HCT116 (cell line): ENCODE measurements around the gene CDH4. TPM values are rescaled to one million over a fixed set of nuclear protein-coding genes. Genes with fewer than 3 reads are reported as not detected.

Experiments
- ATAC-seq: fragments of 200-7000 bp; cut with Tn5 transposase; 2 replicates; pipeline ENCODE4 v1.9.1; 2020; ENCODE audit warnings: mild to moderate bottlenecking, moderate library complexity
- BruUV-seq: library from RNA; stranded (reverse); fragments of 400-500 nt; replicated peaks from 2 replicates; lab custom pipeline; 2021; lab: Mats Ljungman, UMichigan
- CTCF ChIA-PET: fragments of 300-600 bp; sonication (Branson Sonifier 250); formaldehyde crosslinking; loops from one replicate; lab custom pipeline; 2021; ENCODE audit warnings: antibody characterized with exemption; lab: Charles Lee
- POLR2A ChIA-PET: fragments of 300-600, 350-600 bp; sonication (Branson Sonifier 250); formaldehyde crosslinking; loops from one replicate; lab custom pipeline; 2021; ENCODE audit warnings: antibody characterized with exemption; lab: Charles Lee
- RAD21 ChIA-PET, 2 experiments: fragments of 300-600 bp; sonication (Branson Sonifier 250); formaldehyde crosslinking; loops; one replicate each; lab custom pipeline; 2023; ENCODE audit warnings: low total read pairs in 2 of 2; ENCODE audit not compliant: uncharacterized antibody in 2 of 2, unreplicated experiment in 2 of 2, low non-redundant PET in 1 of 2; lab: Charles Lee
- DNase-seq: peaks from one replicate; pipeline ENCODE4 v3.0.0-alpha.2; 2010; ENCODE audit warnings: low read depth, low spot score
- H2AFZ ChIP-seq: fragments of 200-600 bp; shearing (Covaris generic), sonication (generic); 2 replicates; pipeline ENCODE4 v1.6.1; 2017; ENCODE audit warnings: low read depth, mixed run types, mixed read lengths, antibody characterized with exemption, low read length; ENCODE audit not compliant: poor library complexity, severe bottlenecking
- H3K27ac ChIP-seq: 2 replicates; pipeline ENCODE4 v1.5.1; 2012; ENCODE audit warnings: low read depth, low read length
- H3K27me3 ChIP-seq: fragments of 200-600 bp; sonication (generic); 2 replicates; pipeline ENCODE4 v1.6.1; 2016; ENCODE audit warnings: mixed run types, low read length, mixed read lengths; ENCODE audit not compliant: insufficient read depth
- H3K36me3 ChIP-seq, 2 experiments: fragments of 200-500 bp in 1 of 2; fragments of 200-600 bp in 1 of 2; sonication (Bioruptor generic) in 1 of 2; sonication (generic) in 1 of 2; 2 replicates each; pipeline versions ENCODE4 v1.5.1 to v1.6.1; 2014 to 2016; ENCODE audit warnings: low read length in 2 of 2, inconsistent platforms in 1 of 2, mixed read lengths in 1 of 2, mixed run types in 1 of 2; ENCODE audit not compliant: insufficient read depth in 2 of 2, control insufficient read depth in 1 of 2
- H3K4me1 ChIP-seq, 2 experiments: fragments of 200-600 bp in 1 of 2; sonication (generic) in 1 of 2; 2 replicates each; pipeline versions ENCODE4 v1.5.1 to v1.6.1; 2012 to 2017; ENCODE audit warnings: low read length in 2 of 2, inconsistent platforms in 1 of 2, mild to moderate bottlenecking in 1 of 2, mixed read lengths in 1 of 2, mixed run types in 1 of 2, moderate library complexity in 1 of 2; ENCODE audit not compliant: insufficient read depth in 2 of 2, control insufficient read depth in 1 of 2
- H3K4me2 ChIP-seq: fragments of 200-600 bp; sonication (generic); 2 replicates; pipeline ENCODE4 v1.6.1; 2017; ENCODE audit warnings: mixed run types, low read length, mixed read lengths
- H3K4me3 ChIP-seq, 2 experiments: fragments of 200-600 bp in 1 of 2; sonication (generic) in 1 of 2; replicated peaks in 1 of 2; 2 replicates each; pipeline ENCODE4 v1.5.1; 2011 to 2016; ENCODE audit warnings: low read length in 2 of 2, control low read depth in 1 of 2, low read depth in 1 of 2, mild to moderate bottlenecking in 1 of 2, mixed read lengths in 1 of 2, mixed run types in 1 of 2
- H3K79me2 ChIP-seq: fragments of 200-600 bp; sonication (generic); 2 replicates; pipeline ENCODE4 v1.6.1; 2017; ENCODE audit warnings: mild to moderate bottlenecking, mixed run types, low read length, moderate library complexity, mixed read lengths; ENCODE audit not compliant: insufficient read depth
- H3K9ac ChIP-seq: fragments of 200-600 bp; sonication (generic); 2 replicates; pipeline ENCODE4 v1.6.1; 2016; ENCODE audit warnings: low read length, mixed read lengths
- H3K9me2 ChIP-seq: fragments of 200-600 bp; sonication (generic), shearing (Covaris generic); 2 replicates; pipeline ENCODE4 v1.6.1; 2017; ENCODE audit warnings: mixed run types, mild to moderate bottlenecking, moderate library complexity; ENCODE audit not compliant: insufficient read depth
- H3K9me3 ChIP-seq, 2 experiments: fragments of 200-500 bp in 1 of 2; fragments of 200-600 bp in 1 of 2; sonication (Bioruptor generic) in 1 of 2; sonication (generic) in 1 of 2; 2 replicates each; pipeline ENCODE4 v1.6.1; 2014 to 2017; ENCODE audit warnings: low read length in 2 of 2, mixed read lengths in 2 of 2, inconsistent platforms in 1 of 2, low read depth in 1 of 2, mild to moderate bottlenecking in 1 of 2, mixed run types in 1 of 2, moderate library complexity in 1 of 2; ENCODE audit not compliant: control insufficient read depth in 1 of 2, insufficient read depth in 1 of 2
- H4K20me1 ChIP-seq: fragments of 200-600 bp; sonication (generic), shearing (Covaris generic); 2 replicates; pipeline ENCODE4 v1.6.1; 2017; ENCODE audit warnings: mixed run types, mild to moderate bottlenecking, moderate library complexity; ENCODE audit not compliant: insufficient read depth
- CBX3 ChIP-seq: IDR thresholded peaks from 2 replicates; pipeline ENCODE4 v1.6.1; 2012; ENCODE audit warnings: low read depth
- CEBPB ChIP-seq: IDR thresholded peaks from 2 replicates; pipeline ENCODE4 v1.6.1; 2012; ENCODE audit warnings: low read depth
- EGR1 ChIP-seq: IDR thresholded peaks from 2 replicates; pipeline ENCODE4 v1.6.1; 2012; ENCODE audit warnings: low read depth
- EZH2 ChIP-seq: fragments of 200-600 bp; sonication (generic); IDR thresholded peaks from 2 replicates; pipeline ENCODE4 v1.6.1; 2017; ENCODE audit warnings: antibody characterized with exemption, mixed run types
- FOSL1 ChIP-seq: IDR thresholded peaks from 2 replicates; pipeline ENCODE4 v1.6.1; 2012; ENCODE audit warnings: low read depth
- MAX ChIP-seq: IDR thresholded peaks from 2 replicates; pipeline ENCODE4 v1.6.1; 2012
- POLR2A ChIP-seq: IDR thresholded peaks from 2 replicates; pipeline ENCODE4 v1.7.0; 2011; ENCODE audit warnings: borderline replicate concordance; ENCODE audit not compliant: insufficient read depth, insufficient read length; ENCODE audit errors: extremely low read depth
- REST ChIP-seq: IDR thresholded peaks from 2 replicates; pipeline ENCODE4 v1.6.1; 2012; ENCODE audit warnings: low read depth
- YY1 ChIP-seq: IDR thresholded peaks from 2 replicates; pipeline ENCODE4 v1.6.1; 2011; ENCODE audit warnings: low read length, low read depth, moderate library complexity, mild to moderate bottlenecking; ENCODE audit not compliant: insufficient replicate concordance; ENCODE audit errors: extremely low read depth
- ZFX ChIP-seq: fragments of 450-650 bp; IDR thresholded peaks from 2 replicates; pipeline ENCODE4 v1.6.1; 2017
- intact Hi-C: fragments of 100-400 bp; cut with micrococcal nuclease; formaldehyde crosslinking; loops from 2 replicates; pipeline ENCODE4 v1.10.0; 2022
- total RNA-seq: library from RNA; stranded (reverse); gene quantifications from one replicate; pipeline ENCODE4 v1.2.1, GENCODE V29; 2021; ENCODE audit not compliant: unreplicated experiment
- TF ChIP-seq, protein P1 (sequence below): IDR thresholded peaks from 2 replicates; pipeline ENCODE4 v1.6.1; 2012
- TF ChIP-seq, protein P2 (sequence below), 3 experiments: fragments of 200-600 bp in 1 of 3; sonication (generic) in 1 of 3; IDR thresholded peaks in 2 of 3; conservative IDR thresholded peaks in 1 of 3; 2 replicates each; pipeline ENCODE4 v1.5.1; 2012 to 2017; ENCODE audit warnings: low read depth in 2 of 3, low read length in 2 of 3, antibody characterized with exemption in 1 of 3, borderline replicate concordance in 1 of 3, control low read depth in 1 of 3, mild to moderate bottlenecking in 1 of 3, mixed read lengths in 1 of 3, mixed run types in 1 of 3, moderate library complexity in 1 of 3; ENCODE audit not compliant: insufficient read depth in 1 of 3
- TF ChIP-seq, protein P3 (sequence below): IDR thresholded peaks from 2 replicates; pipeline ENCODE4 v1.6.1; 2011; ENCODE audit warnings: mild to moderate bottlenecking, low read length, moderate library complexity; ENCODE audit not compliant: insufficient replicate concordance; ENCODE audit errors: extremely low read depth

The CDH4 gene
- total RNA-seq, 1 experiment from 2014 or later = not detected

GRCh38 chr20:61601361-61601760, 349.3 kb downstream of the CDH4 start:
- no peak overlapping the region for H2AFZ ChIP-seq
- H3K9me3 ChIP-seq = no peaks in the 10 kb centered on the region
- H3K4me1 ChIP-seq = no peaks in the 10 kb centered on the region
- H4K20me1 ChIP-seq = no peaks in the 10 kb centered on the region
- no peak overlapping the region for H3K4me3 ChIP-seq
- no peaks in the 10 kb centered on the region for H3K27me3 ChIP-seq
- TF ChIP-seq EGR1 (no peak), CBX3 (no peak), YY1 (no peak), ZFX (no peak), FOSL1 (no peak), REST (no peak)
- BruUV-seq = no TSS peak
- H3K79me2 ChIP-seq = no peaks in the 10 kb centered on the region
- H3K27ac ChIP-seq = no peak overlapping the region
- no peaks in the 10 kb centered on the region for H3K36me3 ChIP-seq
- no peaks in the 10 kb centered on the region for H3K9me2 ChIP-seq
- H3K9ac ChIP-seq = no peak overlapping the region
- ChIA-PET POLR2A (no interaction called here), CTCF (no interaction called here), RAD21 (no interaction called here)
- ATAC-seq = no peak
- intact Hi-C loops = no loop called here
- no peak for DNase-seq
- no peak overlapping the region for H3K4me2 ChIP-seq

DNA sequence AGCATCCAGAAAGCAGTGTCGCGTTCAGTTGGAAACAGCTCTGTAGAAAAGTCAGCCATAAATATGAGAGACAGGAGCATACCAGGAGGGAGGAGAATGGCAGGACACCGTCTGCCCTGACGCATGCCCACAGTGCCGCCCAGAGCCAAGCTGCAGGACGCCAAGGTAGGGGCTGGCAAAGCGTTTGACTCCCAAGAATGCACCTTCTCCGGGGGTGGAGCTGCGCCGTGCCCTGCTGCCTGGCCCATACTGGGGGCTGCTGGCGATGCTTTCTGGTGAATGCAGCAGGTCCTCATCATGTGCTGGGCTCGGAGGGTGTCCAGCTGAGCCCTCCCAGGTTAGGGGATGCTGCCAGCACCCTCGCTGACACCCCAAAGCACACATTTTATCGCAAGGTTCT, 349.8 kb downstream of the CDH4 start:
- no peak overlapping the region for H3K4me2 ChIP-seq
- H3K36me3 ChIP-seq = no peaks in the 10 kb centered on the region
- no peak overlapping the region for H3K9ac ChIP-seq
- no peak for DNase-seq
- no peaks in the 10 kb centered on the region for H3K27me3 ChIP-seq
- no peaks in the 10 kb centered on the region for H3K4me1 ChIP-seq
- H3K9me3 ChIP-seq = no peaks in the 10 kb centered on the region
- H2AFZ ChIP-seq = no peak overlapping the region
- H3K4me3 ChIP-seq = no peak overlapping the region
- intact Hi-C loops = no loop called here
- CTCF ChIA-PET = no interaction called here
- H3K27ac ChIP-seq = no peak overlapping the region
- H4K20me1 ChIP-seq = no peaks in the 10 kb centered on the region
- POLR2A ChIA-PET = no interaction called here
- RAD21 ChIA-PET = no interaction called here
- ATAC-seq = no peak
- H3K79me2 ChIP-seq = no peaks in the 10 kb centered on the region
- no peaks in the 10 kb centered on the region for H3K9me2 ChIP-seq
- no TSS peak for BruUV-seq
- TF ChIP-seq, protein P1, sequence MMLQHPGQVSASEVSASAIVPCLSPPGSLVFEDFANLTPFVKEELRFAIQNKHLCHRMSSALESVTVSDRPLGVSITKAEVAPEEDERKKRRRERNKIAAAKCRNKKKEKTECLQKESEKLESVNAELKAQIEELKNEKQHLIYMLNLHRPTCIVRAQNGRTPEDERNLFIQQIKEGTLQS = no peak
- TF ChIP-seq, protein P2, sequence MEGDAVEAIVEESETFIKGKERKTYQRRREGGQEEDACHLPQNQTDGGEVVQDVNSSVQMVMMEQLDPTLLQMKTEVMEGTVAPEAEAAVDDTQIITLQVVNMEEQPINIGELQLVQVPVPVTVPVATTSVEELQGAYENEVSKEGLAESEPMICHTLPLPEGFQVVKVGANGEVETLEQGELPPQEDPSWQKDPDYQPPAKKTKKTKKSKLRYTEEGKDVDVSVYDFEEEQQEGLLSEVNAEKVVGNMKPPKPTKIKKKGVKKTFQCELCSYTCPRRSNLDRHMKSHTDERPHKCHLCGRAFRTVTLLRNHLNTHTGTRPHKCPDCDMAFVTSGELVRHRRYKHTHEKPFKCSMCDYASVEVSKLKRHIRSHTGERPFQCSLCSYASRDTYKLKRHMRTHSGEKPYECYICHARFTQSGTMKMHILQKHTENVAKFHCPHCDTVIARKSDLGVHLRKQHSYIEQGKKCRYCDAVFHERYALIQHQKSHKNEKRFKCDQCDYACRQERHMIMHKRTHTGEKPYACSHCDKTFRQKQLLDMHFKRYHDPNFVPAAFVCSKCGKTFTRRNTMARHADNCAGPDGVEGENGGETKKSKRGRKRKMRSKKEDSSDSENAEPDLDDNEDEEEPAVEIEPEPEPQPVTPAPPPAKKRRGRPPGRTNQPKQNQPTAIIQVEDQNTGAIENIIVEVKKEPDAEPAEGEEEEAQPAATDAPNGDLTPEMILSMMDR (IDR thresholded peaks at IDR 0.05 in 2 of 3, conservative IDR thresholded peaks at IDR 0.05 in 1 of 3; ENCODE audit: borderline replicate concordance in 1 of 3, insufficient read depth in 1 of 3, low read depth in 2 of 3, low read length in 2 of 3) = no peak
- TF ChIP-seq, protein P3, sequence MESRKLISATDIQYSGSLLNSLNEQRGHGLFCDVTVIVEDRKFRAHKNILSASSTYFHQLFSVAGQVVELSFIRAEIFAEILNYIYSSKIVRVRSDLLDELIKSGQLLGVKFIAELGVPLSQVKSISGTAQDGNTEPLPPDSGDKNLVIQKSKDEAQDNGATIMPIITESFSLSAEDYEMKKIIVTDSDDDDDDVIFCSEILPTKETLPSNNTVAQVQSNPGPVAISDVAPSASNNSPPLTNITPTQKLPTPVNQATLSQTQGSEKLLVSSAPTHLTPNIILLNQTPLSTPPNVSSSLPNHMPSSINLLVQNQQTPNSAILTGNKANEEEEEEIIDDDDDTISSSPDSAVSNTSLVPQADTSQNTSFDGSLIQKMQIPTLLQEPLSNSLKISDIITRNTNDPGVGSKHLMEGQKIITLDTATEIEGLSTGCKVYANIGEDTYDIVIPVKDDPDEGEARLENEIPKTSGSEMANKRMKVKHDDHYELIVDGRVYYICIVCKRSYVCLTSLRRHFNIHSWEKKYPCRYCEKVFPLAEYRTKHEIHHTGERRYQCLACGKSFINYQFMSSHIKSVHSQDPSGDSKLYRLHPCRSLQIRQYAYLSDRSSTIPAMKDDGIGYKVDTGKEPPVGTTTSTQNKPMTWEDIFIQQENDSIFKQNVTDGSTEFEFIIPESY = no peak
- TF ChIP-seq YY1 (no peak), POLR2A (no peak), CEBPB (no peak), FOSL1 (no peak), MAX (no peak), EZH2 (no peak), ZFX (no peak)
